ENCODE results near the gene PEDS1. TPM values are rescaled to one million over a fixed set of nuclear protein-coding genes. Genes with fewer than 3 reads are reported as not detected.
"Not testable (repeated sequence)": the region's sequence is repeated elsewhere in the genome, so short reads cannot be mapped to it uniquely, and the experiment has no call there.

PEDS1 gene
- total RNA-seq, 1 donor from 2014 or later, result 26.3 TPM

DNA sequence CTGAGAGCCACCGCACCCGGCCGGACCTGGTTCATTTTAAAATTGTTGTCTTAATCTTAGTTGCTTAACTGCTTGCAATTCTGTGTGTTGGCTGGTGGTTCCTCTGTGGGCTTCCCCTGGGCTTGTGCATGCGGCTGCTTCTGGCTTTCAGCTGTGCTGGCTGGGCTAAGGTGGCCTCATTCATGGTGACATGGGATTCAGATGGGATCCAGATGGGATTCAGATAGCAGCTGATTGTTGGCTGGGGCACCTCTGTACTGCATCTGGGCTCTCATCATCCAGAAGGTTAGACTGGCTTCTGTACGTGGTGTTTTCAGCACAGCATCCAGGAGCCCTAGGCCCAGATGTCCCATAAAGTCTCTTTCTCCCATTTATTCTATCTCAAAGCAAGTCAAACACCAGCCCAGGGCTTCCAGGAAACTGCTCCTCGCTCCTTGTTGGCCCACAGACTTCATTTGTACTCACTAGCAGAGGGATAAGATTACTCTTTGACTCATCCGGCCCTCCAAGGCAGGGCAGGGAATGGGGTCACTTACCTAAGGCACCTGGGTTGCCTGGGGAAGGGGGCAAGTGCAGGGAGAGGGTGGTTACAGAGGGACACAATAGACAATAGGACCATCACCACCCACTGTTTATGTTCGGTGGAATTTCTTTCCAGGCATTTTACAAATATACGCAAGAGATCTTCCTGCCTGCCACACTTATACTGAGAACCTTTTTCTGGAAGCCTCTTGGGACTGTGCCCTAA, 10.2 kb upstream of the PEDS1 start:
- Mint-ChIP-seq H3K36me3 (ENCODE audit: low read depth) (no peaks in the 10 kb centered on the region), H3K27me3 (peaks cover 4% of the 10 kb centered on the region)

DNA sequence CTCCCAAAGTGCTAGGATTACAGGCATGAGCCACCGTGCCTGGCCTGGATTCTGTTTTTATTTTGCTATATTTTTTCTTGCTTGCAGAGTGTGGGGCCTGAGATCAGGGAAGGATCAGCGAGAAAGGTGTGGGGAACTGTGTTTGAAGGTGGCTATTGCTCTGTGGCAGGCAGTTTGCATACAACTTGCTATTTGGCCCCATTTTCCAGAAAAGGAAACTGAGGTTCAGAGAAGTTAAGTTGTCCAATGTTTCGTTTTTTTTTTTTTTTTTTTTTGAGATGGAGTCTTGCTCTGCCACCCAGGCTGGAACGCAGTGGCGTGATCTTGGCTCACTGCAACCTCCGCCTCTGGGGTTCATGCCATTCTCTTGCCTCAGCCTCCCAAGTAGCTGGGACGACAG, 8.0 kb upstream of the PEDS1 start:
- H3K4me3 Mint-ChIP-seq; H3K9me3 Mint-ChIP-seq; H3K27me3 Mint-ChIP-seq; DNase-seq; intact Hi-C loops (cut with micrococcal nuclease); H3K27ac Mint-ChIP-seq; H3K36me3 Mint-ChIP-seq (ENCODE audit: low read depth): not testable (repeated sequence)
- peaks cover 11% of the 10 kb centered on the region for H3K4me1 Mint-ChIP-seq

More for the DNA sequence above, 10.2 kb upstream of the PEDS1 start:
- Mint-ChIP-seq H3K4me3 (no peak overlapping the region), H3K27ac (peak overlapping the region; percentile 29), H3K4me1 (peaks cover 11% of the 10 kb centered on the region), H3K9me3 (no peaks in the 10 kb centered on the region)
- DNase-seq, result no peak
- intact Hi-C loops (cut with micrococcal nuclease), result no loop called here

GRCh38 chr20:50153153-50153499, 397 bp downstream of the PEDS1 start:
- Mint-ChIP-seq H3K9me3 (no peaks in the 10 kb centered on the region), H3K36me3 (ENCODE audit: low read depth) (peaks cover 26% of the 10 kb centered on the region), H3K4me3 (peak overlapping the region; percentile 91), H3K27ac (peak overlapping the region; percentile 89), H3K27me3 (no peaks in the 10 kb centered on the region), H3K4me1 (peaks cover 47% of the 10 kb centered on the region)
- DNase-seq, result no peak
- intact Hi-C loops (cut with micrococcal nuclease), result loop anchor here (1.0 kb wide), 2 partner anchors 13 to 40 kb away; partner anchors contain the start of gene UBE2V1

DNA sequence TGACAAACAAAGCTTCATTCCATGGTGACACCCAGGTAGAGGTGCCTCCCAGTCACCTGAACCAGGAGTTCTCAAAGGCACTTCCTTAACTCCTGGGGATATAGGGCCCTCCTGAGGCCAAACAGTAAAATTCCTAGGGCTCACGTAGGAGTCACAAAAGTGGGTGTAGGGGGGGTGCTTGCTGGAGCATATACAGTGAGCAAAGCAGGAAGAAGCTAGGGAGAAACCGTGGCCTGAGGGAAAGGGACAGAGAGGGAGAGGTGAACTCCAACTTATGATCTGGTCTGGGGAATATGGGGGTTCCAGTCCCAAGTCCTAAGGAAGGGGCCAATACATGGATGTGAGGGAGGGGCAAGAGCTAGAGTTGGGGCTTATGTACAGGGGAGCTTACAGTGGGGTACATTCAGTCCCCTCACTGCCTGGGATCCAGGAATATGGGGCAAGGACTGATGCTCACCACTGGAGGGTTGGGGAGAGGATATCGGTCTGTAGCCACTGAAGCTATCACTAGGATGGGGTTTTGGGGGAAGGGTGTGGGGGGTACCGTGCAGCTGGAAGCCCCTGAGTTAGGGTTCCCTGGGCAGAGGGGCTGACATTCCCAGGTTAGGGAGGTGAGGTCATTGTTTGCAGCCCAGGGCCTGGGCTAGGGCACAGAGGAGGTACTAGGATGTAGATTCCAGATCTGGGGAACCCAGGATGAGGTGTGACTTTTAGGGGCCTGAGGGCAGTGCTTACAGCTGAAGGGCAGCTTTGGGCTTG, 950 bp downstream of the PEDS1 start:
- DNase-seq, result no peak
- Mint-ChIP-seq H3K27me3 (no peaks in the 10 kb centered on the region), H3K4me3 (peak overlapping the region; percentile 91), H3K36me3 (ENCODE audit: low read depth) (peaks cover 30% of the 10 kb centered on the region), H3K9me3 (no peaks in the 10 kb centered on the region), H3K27ac (peak overlapping the region; percentile 89), H3K4me1 (peaks cover 53% of the 10 kb centered on the region)
- intact Hi-C loops (cut with micrococcal nuclease), result loop anchor here (1.0 kb wide), 2 partner anchors 14 to 39 kb away; partner anchors contain the start of gene UBE2V1

DNA sequence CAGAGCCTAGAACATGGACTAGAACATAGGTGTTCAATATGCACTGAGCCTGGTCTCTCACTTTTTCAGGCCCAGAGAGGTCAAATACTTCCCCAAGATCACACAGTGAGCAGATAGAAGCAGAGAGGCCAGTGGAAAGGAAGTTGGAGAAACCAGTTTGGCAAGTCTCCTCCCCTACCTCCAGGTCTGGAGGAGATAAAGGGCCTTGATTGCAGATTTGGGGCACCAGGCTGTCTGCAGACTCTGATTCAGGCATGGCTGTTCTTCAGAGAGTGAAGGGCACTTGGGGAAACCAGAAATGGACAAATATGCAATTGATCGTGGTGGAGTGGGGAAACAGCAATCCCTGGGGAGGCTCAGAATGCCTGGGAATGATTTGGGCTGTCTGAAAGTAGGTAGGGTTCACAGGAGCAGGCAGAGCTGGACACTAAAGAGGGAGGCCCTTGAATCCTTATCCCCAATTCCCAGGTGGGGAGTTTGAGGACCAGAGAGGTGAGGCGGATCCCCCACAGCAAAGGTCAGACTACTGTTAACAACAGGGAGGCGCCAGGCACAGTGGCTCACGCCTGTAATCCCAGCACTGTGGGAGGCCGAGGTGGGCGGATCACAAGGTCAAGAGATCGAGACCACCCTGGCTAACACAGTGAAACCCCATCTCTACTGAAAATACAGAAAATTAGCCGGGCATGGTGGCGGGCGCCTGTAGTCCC, 2.3 kb downstream of the PEDS1 start:
- intact Hi-C loops (cut with micrococcal nuclease), result no loop called here
- H3K27me3 Mint-ChIP-seq, result no peaks in the 10 kb centered on the region
- no peaks in the 10 kb centered on the region for H3K9me3 Mint-ChIP-seq
- peaks cover 44% of the 10 kb centered on the region for H3K36me3 Mint-ChIP-seq (ENCODE audit: low read depth)
- peak overlapping the region; percentile 91 for H3K4me3 Mint-ChIP-seq
- no peak for DNase-seq
- peaks cover 66% of the 10 kb centered on the region for H3K4me1 Mint-ChIP-seq
- H3K27ac Mint-ChIP-seq, result peak overlapping the region; percentile 64

- intact Hi-C loops (cut with micrococcal nuclease), result no loop called here
- Mint-ChIP-seq H3K27me3 (no peaks in the 10 kb centered on the region), H3K9me3 (no peaks in the 10 kb centered on the region), H3K36me3 (ENCODE audit: low read depth) (peaks cover 46% of the 10 kb centered on the region), H3K4me3 (no peak overlapping the region), H3K4me1 (peaks cover 72% of the 10 kb centered on the region), H3K27ac (peak overlapping the region; percentile 8)
- DNase-seq, result no peak
Measured at GRCh38 chr20:50149481-50150254, 3.9 kb downstream of the PEDS1 start.

DNA sequence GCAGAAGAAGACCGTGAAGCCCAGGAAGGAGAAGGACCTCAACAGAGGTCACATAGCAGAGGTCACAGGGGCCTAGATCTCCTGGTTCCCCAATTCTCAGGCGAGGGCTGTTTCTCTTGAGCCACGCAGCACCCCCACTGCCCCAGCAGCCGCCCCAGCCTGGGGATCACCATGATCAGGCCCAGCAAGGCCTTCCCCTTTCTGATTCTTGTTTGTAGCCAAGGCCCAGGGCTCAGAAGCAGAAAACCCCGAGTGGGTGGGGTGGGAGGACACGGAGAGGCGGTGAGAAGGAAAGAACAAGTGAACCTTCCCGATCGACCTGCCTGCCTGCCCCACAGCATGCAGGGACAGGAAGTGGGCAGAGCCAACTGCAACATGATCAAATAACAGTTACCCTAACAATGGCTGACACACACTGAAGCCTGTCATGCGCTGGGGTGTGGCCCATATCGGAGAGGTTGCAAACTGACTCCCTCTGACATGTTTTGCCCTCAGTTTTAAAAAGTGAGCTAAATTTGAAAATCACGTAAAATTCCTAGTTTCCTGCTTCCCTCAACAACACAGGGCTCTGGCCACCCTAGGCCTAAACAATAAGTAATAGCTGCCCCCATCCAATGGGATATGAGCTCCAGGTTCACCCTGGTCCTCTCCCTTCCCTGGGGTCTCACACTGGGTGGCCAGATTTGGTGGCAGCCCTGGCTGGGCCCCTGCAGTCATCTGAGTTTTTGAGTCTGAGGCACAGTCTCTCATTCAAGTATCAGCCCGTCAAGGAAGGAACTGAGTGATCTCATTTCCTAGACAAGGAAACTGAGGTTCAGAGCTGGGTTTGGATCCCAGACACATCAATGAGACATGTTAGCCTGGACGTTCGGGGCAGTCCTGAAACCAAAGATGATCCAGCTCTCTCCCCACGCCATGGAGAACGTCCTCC, 6.5 kb downstream of the PEDS1 start:
- H3K27ac Mint-ChIP-seq, result peak overlapping the region; percentile 97
- peaks cover 63% of the 10 kb centered on the region for H3K4me1 Mint-ChIP-seq
- peak overlapping the region; percentile 74 for H3K4me3 Mint-ChIP-seq
- H3K27me3 Mint-ChIP-seq, result no peaks in the 10 kb centered on the region
- intact Hi-C loops (cut with micrococcal nuclease), result loop anchor here (2.0 kb wide), 2 partner anchors 20 to 36 kb away; no protein-coding TSS in a partner anchor
- H3K36me3 Mint-ChIP-seq (ENCODE audit: low read depth), result peaks cover 56% of the 10 kb centered on the region
- DNase-seq, result peak; percentile 93
- no peaks in the 10 kb centered on the region for H3K9me3 Mint-ChIP-seq

DNA sequence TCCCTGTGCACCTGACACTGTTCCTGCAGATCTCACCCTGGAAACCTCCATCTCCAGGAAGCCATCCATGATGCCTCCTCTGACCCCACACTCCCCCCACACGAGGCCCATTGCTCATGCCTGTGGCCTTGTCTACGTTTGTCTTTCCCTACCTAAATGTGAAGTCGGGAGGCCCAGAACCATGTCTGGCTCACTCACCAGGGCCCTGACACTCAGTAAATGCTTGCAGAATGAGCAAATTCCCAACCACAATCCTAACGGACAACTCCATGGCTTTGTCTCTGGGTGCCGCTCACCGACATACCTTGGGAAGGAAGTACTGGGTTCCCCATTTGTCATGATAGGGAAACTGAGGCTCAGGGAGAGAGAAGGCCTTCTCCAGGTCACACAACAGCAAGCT, 7.3 kb downstream of the PEDS1 start:
- H3K4me1 Mint-ChIP-seq, result peaks cover 59% of the 10 kb centered on the region
- peak overlapping the region; percentile 74 for H3K4me3 Mint-ChIP-seq
- intact Hi-C loops (cut with micrococcal nuclease), result loop anchor here (2.0 kb wide), 2 partner anchors 21 to 35 kb away; no protein-coding TSS in a partner anchor

DNA sequence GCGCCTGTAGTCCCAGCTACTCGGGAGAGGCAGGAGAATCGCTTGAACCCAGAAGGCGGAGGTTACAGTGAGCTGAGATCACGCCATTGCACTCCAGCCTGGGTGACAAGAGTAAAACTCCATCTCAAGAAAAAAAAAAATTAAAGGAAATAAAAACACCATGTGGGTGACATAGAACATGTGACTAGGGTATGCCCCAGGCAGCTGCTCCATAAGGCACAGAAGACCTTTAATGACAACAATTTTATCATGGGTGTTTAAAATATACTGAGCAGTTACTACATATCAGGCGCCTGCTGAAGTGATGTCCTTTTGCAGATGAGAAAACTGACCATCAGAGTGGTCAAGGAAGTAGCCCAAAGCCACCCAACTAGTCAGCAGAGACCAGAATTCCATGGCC, 8.0 kb downstream of the PEDS1 start:
- H3K36me3 Mint-ChIP-seq (ENCODE audit: low read depth), result peaks cover 57% of the 10 kb centered on the region
- H3K4me3 Mint-ChIP-seq, result no peak overlapping the region
- no peaks in the 10 kb centered on the region for H3K9me3 Mint-ChIP-seq
- no peak for DNase-seq
- H3K27me3 Mint-ChIP-seq, result no peaks in the 10 kb centered on the region
- H3K27ac Mint-ChIP-seq, result peak overlapping the region; percentile 97
- intact Hi-C loops (cut with micrococcal nuclease), result no loop called here
- peaks cover 54% of the 10 kb centered on the region for H3K4me1 Mint-ChIP-seq

More for the DNA sequence above, 7.3 kb downstream of the PEDS1 start:
- H3K27me3 Mint-ChIP-seq, result no peaks in the 10 kb centered on the region
- no peaks in the 10 kb centered on the region for H3K9me3 Mint-ChIP-seq
- peaks cover 56% of the 10 kb centered on the region for H3K36me3 Mint-ChIP-seq (ENCODE audit: low read depth)
- peak overlapping the region; percentile 97 for H3K27ac Mint-ChIP-seq
- DNase-seq, result no peak

DNA sequence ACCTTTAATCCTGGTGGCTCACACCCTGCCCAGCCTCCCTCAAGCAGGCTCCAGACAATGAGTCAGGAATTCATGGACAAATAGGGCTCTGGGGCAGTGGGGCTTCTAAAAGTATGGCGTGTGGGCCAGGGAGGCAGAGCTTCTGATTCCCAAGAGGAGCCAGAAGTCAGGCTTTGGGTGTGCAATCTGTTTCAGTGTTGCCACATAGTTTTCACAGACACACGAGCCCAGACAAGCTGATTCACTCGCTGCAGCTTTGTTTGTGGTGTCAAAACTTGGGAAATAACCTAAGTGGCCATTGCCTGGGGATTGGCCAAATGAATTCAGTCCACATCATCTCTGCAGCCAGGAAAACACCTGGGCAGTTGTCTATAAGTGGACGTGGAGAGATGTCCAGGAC, 9.2 kb downstream of the PEDS1 start:
- H3K27ac Mint-ChIP-seq, result peak overlapping the region; percentile 53
- no peak for DNase-seq
- H3K9me3 Mint-ChIP-seq, result no peaks in the 10 kb centered on the region
- peaks cover 58% of the 10 kb centered on the region for H3K36me3 Mint-ChIP-seq (ENCODE audit: low read depth)
- no peaks in the 10 kb centered on the region for H3K27me3 Mint-ChIP-seq
- intact Hi-C loops (cut with micrococcal nuclease), result no loop called here
- peaks cover 45% of the 10 kb centered on the region for H3K4me1 Mint-ChIP-seq
- H3K4me3 Mint-ChIP-seq, result no peak overlapping the region

DNA sequence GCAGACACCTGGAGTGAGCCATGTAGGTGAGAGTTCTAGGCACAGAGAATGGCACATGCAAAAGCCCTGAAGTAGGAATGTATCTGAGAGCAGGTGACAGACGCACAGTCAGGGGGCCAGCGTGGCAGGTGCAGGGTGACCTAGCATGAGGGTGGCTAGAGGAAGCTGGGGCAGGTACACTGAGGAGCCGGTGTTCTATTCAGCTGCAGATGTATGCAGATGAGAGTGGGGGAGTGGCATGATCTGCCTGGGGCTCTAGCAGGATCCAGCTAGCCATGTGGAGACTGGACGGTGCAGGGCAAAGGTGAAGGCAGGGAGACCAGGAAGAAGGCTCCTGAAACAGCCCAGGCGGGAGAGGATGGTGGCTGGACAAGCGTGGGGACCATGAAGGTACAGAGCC, 10.7 kb downstream of the PEDS1 start:
- H3K9me3 Mint-ChIP-seq, result no peaks in the 10 kb centered on the region
- intact Hi-C loops (cut with micrococcal nuclease), result no loop called here
- H3K4me3 Mint-ChIP-seq, result no peak overlapping the region
- peak overlapping the region; percentile 11 for H3K27ac Mint-ChIP-seq
- peaks cover 54% of the 10 kb centered on the region for H3K36me3 Mint-ChIP-seq (ENCODE audit: low read depth)
- H3K27me3 Mint-ChIP-seq, result no peaks in the 10 kb centered on the region
- H3K4me1 Mint-ChIP-seq, result peaks cover 34% of the 10 kb centered on the region
- DNase-seq, result no peak

DNA sequence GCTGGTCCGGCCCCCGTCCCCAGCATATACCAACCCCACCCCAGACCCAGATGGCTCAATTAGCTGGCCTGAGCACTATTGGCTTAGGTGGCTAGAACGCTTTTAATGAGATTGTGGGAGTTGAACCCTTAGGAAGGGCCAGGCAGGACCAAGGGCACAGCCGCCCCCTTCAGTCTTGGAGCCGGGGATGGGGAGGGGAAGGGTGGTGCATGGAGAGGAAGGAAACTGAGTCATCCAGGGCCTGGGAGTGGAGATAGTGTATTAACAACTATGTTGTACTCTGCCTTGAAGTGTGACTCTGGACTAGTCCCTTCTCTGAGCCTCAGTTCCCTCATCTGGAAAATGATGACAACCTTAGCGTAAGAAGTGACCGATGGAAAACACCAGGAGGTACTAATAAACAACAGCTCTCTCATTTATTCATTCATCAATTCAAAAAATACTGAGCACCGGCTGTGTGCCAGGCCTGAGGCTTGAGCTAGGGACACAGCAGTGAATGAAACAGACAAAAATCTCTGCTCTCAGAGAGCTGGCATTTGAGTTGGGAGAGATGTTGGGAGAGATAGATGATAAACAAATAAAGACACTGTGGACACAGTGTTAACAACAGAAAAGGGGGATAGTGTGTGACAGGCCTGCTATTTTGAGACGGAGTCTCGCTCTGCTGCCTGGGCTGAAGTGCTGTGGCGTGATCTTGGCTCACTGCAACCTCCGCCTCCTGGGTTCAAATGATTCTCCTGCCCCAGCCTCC, 11.5 kb downstream of the PEDS1 start:
- H3K4me3 Mint-ChIP-seq, result no peak overlapping the region
- DNase-seq, result no peak
- no peak overlapping the region for H3K27ac Mint-ChIP-seq
- peaks cover 50% of the 10 kb centered on the region for H3K36me3 Mint-ChIP-seq (ENCODE audit: low read depth)
- H3K9me3 Mint-ChIP-seq, result no peaks in the 10 kb centered on the region
- H3K4me1 Mint-ChIP-seq, result peaks cover 30% of the 10 kb centered on the region
- intact Hi-C loops (cut with micrococcal nuclease), result no loop called here
- H3K27me3 Mint-ChIP-seq, result no peaks in the 10 kb centered on the region

All from activated CD4-positive, alpha-beta T cell treated with anti-CD3 and anti-CD28 coated beads, Interleukin-2, amount 10 ng/mL, durations not matched to agents 24 days and 14 days (primary cell).